ENCODE results near the gene TIMM10. TPM values are rescaled to one million over a fixed set of nuclear protein-coding genes. Genes with fewer than 3 reads are reported as not detected.

The TIMM10 gene
- polyA plus RNA-seq, 1 experiment, result 76.6 TPM

GRCh38 chr11:57487920-57488659, 42.5 kb downstream of the TIMM10 start:
- H3K9me3 ChIP-seq (ENCODE audit: control insufficient read depth, insufficient read depth, low read length), result no peaks in the 10 kb centered on the region
- ChIA-PET CTCF (interaction anchor here (0.6 to 1.8 kb wide), 2 partner anchors 39 to 166 kb away, joined by 4 to 11 read pairs; no protein-coding TSS in a partner anchor), POLR2A (no interaction called here)
- H3K4me3 ChIP-seq (ENCODE audit: low read depth, low read length), result no peak overlapping the region
- no peaks in the 10 kb centered on the region for H3K27me3 ChIP-seq (ENCODE audit: control insufficient read depth, insufficient read depth, low read length)
- no peak for DNase-seq (ENCODE audit: low read depth, low spot score)
- H3K27ac ChIP-seq (ENCODE audit: low read depth, low read length), result no peak overlapping the region
- TF ChIP-seq CTCF (IDR thresholded peaks at IDR 0.05; ENCODE audit: low read depth, low read length), result no peak

DNA sequence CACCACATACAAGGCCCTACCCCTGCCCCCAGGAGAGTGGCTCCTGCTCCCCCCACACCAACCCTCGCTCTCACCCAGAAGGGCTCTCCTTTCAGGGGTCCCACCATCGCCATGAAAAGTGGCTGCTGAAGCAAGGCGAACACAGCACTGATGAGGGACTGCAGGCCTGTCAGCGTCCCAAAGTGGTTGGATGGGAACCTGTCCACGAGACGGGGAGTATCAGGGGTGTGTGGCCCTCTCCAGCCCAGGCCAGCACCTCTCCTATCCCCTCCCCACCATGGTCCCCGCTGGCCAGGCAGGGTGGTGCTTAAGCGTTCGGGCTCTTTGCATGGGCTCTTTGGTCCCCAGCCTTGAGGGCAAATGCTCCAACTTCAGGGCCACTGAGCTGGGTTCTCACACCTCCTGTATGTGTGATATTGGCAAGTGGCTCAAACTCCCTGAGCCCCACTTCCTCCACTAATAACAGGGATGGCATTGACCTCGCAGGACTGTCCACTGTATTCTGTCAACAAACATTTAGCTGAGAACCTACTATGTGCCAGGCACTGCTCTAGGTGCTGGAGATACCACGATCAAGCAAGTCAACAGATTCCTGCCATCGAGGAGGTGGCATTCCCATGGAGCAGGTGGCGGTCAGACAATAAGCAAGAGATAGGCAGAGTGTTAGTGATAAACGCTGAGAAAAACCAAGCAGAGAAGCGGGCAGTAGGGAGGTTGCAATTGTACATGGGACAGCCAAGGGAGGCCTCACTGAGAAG, 43.4 kb downstream of the TIMM10 start:
- ChIA-PET CTCF (no interaction called here), POLR2A (interaction anchor here (0.6 kb wide), 1 partner anchor 174 kb away, joined by 3 read pairs; no protein-coding TSS in a partner anchor)
- DNase-seq (ENCODE audit: low read depth, low spot score), result no peak
- no peak for TF ChIP-seq CTCF (IDR thresholded peaks at IDR 0.05; ENCODE audit: low read depth, low read length)
- Histone ChIP-seq H3K27ac (ENCODE audit: low read depth, low read length) (no peak overlapping the region), H3K4me3 (ENCODE audit: low read depth, low read length) (no peak overlapping the region), H3K9me3 (ENCODE audit: control insufficient read depth, insufficient read depth, low read length) (no peaks in the 10 kb centered on the region), H3K27me3 (ENCODE audit: control insufficient read depth, insufficient read depth, low read length) (peaks cover 7% of the 10 kb centered on the region)

- TF ChIP-seq CTCF (IDR thresholded peaks at IDR 0.05; ENCODE audit: low read depth, low read length), result no peak
- no peak overlapping the region for H3K4me3 ChIP-seq (ENCODE audit: low read depth, low read length)
- H3K9me3 ChIP-seq (ENCODE audit: control insufficient read depth, insufficient read depth, low read length), result no peaks in the 10 kb centered on the region
- H3K27me3 ChIP-seq (ENCODE audit: control insufficient read depth, insufficient read depth, low read length), result peaks cover 19% of the 10 kb centered on the region
- ChIA-PET POLR2A (no interaction called here), CTCF (interaction anchor here (3.6 to 9.9 kb wide), 2 partner anchors 8 to 27 kb away, joined by 61 to 115 read pairs; partner anchors contain the start of gene RTN4RL2)
- DNase-seq (ENCODE audit: low read depth, low spot score), result no peak
- no peak overlapping the region for H3K27ac ChIP-seq (ENCODE audit: low read depth, low read length)
Observed at GRCh38 chr11:57485217-57485990, 45.1 kb downstream of the TIMM10 start.

DNA sequence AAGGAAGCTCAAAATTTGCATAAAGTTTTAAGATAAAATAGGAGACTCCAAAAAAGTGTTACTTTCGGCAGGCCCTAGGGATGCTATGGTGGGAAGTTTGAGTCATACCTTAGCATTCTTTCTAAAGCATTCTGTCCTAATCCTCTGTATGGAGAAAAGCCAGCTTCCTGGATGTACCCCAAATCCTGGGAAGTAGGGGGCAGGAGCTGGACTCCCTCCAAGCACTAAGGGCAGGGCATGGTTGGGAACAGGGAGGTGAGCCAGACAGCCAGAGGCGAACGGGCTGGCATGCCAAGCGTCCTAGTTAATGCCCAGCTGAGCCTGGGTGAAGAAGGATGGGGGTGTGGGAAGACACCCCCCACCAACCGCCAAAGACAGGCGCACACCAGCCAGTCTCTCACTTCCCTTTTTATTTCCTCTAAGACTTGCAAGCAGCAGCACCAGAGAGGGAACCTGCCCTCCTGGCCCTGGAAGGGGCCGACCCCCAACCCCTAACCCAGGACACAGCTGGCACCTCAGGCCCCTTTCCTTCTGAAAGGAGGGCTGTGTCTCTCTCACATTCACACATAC, 46.3 kb downstream of the TIMM10 start:
- no peak for TF ChIP-seq CTCF (IDR thresholded peaks at IDR 0.05; ENCODE audit: low read depth, low read length)
- H3K4me3 ChIP-seq (ENCODE audit: low read depth, low read length), result no peak overlapping the region
- DNase-seq (ENCODE audit: low read depth, low spot score), result no peak
- CTCF ChIA-PET, result interaction anchor here (0.7 to 9.9 kb wide), 11 partner anchors 9 to 160 kb away, joined by 3 to 115 read pairs (median 11); partner anchors contain the start of gene RTN4RL2
- H3K27me3 ChIP-seq (ENCODE audit: control insufficient read depth, insufficient read depth, low read length), result peaks cover 22% of the 10 kb centered on the region
- H3K9me3 ChIP-seq (ENCODE audit: control insufficient read depth, insufficient read depth, low read length), result no peaks in the 10 kb centered on the region
- no peak overlapping the region for H3K27ac ChIP-seq (ENCODE audit: low read depth, low read length)
- POLR2A ChIA-PET, result interaction anchor here (0.5 kb wide), 1 partner anchor 171 kb away, joined by 4 read pairs; no protein-coding TSS in a partner anchor

All from AG04450 (cell line).